HG03565 (cell line): Measurements from ENCODE around the gene VIT.
"Not testable (repeated sequence)": the region's sequence is repeated elsewhere in the genome, so short reads cannot be mapped to it uniquely, and the experiment has no call there.

Experiments
- ATAC-seq: cut with Tn5 transposase; IDR thresholded peaks from one replicate; pipeline ENCODE4 v1.9.1; 2021; ENCODE audit warnings: mild to moderate bottlenecking, moderate library complexity; ENCODE audit not compliant: unreplicated experiment

VIT gene

DNA sequence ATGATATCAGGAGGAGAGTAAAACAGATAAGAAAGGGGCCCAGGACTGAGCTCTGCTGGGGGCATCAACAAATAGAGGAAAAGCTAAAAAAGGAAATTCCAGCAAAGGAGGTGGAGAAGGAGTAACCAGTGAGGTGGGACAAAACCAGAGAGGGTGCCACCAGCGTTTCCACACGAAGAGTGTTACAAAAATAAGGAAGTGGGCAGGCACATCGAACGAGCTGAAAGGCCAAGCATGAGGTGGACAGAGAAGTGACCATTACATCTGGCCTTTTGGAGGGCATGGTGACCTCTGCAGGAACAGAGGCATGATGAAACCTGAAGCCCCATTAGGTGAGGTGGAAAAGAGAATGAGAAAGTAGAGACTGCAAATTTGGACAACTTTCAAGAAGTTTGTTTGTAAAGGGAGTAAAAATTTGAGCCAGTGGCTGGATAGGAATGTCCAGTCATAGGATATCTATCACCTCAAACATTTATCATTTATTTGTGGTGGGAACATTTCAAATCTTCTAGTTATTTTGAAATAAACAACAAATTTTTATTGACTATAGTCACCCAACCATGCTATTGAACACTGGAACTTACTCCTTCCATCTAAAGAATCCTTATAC, 18.4 kb upstream of the VIT start:
- ATAC-seq: no peak

GRCh38 chr2:36678856-36679255, 17.7 kb upstream of the VIT start:
- no peak for ATAC-seq

DNA sequence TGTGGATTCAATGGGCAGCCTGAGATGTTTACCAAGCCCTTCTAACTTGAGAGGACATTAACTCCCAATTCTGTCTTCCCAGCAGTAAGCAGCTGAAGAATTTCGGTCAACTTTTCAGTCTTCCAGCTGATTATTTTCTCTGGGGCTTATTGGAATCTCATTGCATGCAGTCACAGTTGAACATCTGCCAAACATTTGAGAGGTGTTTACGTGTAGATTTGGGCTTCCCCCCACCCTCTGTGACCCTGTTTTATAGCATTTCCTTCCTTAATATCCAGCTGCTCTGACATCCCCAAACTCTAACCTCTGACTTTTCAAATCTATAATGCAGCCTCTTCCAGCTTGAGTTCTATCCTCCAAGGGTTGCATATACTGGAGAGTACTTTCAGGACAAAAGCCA, 16.5 kb upstream of the VIT start:
- no peak for ATAC-seq

DNA sequence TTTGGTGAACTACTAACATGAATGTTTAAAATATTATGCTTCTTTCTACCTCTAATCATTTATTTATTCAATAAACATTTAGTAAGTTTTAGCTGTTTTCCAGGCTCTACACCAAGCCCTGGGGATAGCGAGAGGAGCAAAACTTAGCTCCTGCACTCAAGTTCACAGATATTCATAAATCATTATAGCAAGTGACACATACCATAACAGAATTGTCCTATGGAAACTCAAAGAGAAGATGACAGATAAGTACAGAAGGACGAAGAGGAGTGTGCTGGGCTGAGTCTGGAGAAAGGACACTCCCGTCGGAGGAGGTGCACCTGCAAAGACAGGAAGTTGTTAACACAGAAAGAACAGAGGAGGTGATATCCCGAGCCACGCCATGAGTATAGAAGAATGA, 13.9 kb upstream of the VIT start:
- no peak for ATAC-seq

GRCh38 chr2:36683002-36683401, 13.5 kb upstream of the VIT start:
- no peak for ATAC-seq

- ATAC-seq: not testable (repeated sequence)
Measured at GRCh38 chr2:36688291-36688690, 8.2 kb upstream of the VIT start.

DNA sequence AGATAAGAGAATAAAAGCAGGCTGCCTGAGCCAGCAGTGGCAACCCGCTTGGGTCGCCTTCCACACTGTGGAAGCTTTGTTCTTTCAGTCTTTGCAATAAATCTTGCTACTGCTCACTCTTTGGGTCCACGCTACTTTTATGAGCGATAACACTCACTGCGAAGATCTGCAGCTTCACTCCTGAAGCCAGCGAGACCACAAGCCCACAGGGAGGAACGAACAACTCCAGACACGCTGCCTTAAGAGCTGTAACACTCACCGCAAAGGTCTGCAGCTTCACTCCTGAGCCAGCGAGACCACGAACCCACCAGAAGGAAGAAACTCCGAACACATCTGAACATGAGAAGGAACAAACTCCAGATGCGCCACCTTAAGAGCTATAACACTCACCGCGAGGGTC, 7.5 kb upstream of the VIT start:
- not testable (repeated sequence) for ATAC-seq

DNA sequence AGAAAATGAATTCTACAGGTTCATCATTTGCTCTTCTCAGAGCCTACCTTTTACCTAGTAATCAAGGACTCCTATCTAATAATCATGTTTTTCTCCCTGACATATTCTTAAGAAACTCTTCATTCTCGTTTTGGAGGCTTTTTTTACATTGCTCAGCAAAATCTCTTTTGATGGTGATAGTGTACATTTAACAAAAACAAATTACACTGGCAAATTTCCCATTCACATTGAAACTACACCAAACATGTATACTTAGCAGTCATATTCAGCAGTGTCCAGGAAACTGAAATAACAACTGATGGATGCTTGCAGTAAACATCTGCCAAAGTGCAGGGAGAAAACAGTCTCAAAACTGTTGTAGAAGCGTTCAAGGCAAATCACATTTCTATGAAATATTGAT, 4.4 kb upstream of the VIT start:
- no peak for ATAC-seq

DNA sequence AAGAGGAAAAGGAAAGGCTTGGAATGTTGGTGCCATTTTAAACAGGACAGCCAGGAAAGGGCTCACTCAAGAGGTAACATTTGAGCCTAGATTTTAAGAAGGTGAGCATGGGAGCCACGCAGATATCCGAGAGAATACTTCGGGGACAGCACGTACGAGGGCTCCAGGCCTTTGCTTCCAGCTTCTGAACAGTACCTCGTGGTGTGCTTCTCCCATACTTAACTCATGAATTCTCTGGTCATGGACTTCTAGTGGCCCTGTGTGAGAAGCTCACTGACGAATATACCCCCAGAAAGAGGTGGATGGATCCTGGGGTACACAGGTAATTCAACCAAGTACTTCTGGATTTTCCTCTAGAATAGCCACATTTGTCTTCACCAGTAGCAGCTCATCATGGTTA, 2.7 kb upstream of the VIT start:
- no peak for ATAC-seq

GRCh38 chr2:36695746-36696415, 626 bp upstream of the VIT start:
- no peak for ATAC-seq

DNA sequence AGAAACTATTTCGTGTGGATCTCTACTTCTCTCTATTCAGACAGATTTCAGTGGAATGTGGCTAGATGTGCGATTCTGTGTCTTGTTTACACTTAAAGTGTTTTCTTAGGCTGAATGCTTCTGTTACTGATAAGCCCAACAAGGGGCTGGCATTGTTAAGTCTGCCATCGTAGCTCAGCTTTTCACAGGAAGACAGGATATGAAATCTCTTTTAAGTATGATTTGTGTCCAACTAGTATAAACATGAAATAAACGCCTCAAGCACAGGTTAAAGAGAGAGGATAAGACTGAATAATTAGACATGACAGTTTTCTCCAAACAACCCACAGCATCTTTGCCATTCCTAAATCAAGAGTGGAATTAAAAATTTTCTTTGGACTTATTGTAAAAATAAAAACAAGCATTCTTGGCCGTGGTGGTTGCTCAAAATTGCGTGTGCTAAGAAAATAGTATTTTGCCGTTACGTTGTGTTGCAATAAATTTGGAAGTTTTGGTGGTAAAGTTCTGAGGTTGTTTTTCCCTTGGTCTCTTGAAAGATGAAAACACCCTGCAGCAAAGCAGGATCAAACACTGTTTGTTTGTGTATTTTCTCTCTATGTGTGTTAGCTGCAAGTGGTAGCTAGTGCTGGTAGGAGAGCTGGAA, 1.0 kb downstream of the VIT start:
- ATAC-seq: no peak

DNA sequence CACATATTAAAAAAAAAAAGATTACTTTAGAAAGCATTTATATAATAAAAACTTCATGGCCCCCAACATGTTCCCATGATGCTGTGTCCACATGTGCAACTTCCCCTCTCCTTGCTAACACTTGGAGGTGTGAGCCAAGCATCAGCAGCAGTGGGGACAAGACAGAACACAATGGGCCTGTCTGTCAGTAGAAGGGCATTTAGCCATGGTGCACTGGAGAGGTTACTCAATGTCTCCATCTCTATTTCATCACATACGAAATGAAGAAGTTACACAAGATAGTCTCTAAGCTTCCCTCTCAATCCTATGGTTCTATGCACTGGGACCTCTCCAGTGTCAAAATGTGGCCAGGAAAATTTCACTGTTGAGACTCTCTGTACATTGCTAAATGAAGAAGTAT, 2.5 kb downstream of the VIT start:
- ATAC-seq: no peak

DNA sequence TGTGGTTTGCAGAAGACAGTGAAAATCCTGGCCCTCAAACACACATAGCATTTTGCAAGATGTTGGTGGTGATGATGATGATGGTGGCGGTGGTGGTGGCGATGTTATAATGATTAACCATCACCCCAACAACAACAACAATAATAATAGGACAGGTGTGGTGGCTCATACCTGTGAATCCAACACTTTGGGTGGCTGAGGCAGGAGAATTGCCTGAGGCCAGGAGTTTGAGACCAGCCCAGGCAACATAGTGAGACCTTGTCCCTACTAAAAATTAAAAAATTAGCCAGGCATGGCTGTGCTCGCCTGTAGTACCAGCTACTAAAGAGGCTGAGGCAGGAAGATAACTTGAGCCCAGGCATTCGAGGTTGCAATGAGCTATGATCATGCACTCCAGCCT, 3.8 kb downstream of the VIT start:
- ATAC-seq: no peak

DNA sequence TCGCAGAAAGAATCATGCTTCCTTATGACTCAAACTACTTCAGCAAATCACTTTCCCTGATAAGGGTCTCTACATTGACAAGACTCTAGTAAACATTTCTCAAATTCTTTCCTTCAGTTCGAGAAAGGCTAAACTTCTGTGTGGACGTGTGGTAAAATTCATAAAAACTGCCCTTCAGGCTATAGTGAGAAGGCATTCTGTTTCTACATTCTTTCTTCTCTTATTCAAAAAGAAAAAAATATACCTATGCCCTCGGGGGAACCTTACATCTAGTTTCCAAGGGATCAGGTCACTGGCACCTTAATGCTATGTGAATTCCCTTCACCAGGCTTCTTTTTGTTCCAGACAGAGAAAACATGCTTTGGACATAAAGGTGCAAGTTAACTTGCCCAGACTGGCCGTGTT, 4.9 kb downstream of the VIT start:
- no peak for ATAC-seq

DNA sequence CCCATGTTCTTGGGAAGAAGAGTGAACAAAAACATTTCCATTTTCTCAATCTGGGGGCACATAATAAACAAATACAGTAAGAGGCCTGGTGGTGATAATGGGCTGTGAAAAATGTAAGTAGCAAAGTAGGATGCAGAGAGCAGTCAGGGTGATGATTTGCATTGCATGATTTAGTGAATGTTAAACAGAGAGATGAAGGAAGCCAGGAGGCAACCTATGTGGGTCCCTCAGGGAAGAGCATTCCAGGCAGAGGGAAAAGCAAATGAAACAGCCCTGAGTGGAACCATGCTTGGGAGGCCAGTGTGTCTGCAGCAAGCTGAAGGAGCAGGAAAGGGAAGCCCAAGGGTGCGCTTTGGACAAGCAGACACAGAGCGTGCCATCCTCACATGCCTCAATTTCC, 5.4 kb downstream of the VIT start:
- no peak for ATAC-seq

DNA sequence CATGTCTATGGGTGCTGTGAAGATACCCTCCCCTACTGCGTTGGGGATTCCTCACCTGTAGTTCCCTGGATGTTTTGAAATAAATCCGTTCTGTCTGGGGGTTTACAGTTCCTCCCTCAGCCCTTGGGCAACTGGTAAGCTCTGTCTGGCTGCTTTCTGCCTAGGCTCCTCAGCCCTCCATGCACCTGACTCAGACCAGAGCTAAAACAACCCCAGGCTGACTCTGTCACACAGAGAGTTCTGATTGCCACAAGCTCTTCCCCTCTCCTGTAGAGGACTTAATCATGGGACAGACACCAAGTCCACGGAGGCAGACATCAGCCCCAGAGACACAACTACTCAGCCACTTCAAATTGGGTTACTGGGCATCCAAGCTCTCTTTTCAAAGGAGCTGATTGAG, 6.3 kb downstream of the VIT start:
- no peak for ATAC-seq

DNA sequence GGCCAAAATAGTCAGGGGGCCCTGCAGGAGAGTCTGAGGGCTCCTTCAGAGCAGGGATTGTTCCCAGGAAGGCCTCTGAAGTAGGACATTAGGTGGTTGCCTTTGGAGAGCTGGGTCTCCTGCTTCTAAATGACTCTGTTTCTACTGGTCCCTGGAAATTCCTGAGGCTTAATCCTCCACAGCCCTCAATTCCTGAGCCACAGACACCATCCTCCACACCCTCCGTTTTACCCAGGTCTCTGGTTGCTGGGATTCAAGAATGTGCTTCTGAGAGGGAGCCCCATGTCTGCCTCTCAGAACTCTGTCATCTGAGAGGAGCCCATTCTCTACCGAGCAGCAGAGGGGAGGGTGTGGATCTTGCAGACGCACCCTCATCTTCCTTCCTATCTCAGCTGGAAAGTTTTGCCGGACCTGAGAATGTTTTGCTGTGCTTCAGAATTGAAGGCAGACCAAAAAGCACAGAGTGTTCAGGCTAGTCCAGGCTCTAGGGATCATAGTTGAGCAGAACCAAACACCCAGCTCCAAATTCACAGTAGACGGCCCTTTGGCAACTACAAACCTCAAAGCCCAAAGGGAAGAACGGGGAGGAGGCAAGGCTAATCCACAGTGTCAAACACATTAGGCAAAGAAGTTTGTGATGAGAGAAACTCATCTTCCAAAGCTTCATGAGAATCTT, 8.1 kb downstream of the VIT start:
- no peak for ATAC-seq

- ATAC-seq: no peak
Measured at GRCh38 chr2:36705326-36706020, 9.0 kb downstream of the VIT start.

- no peak for ATAC-seq
Measured at GRCh38 chr2:36706021-36706876, 9.7 kb downstream of the VIT start.

DNA sequence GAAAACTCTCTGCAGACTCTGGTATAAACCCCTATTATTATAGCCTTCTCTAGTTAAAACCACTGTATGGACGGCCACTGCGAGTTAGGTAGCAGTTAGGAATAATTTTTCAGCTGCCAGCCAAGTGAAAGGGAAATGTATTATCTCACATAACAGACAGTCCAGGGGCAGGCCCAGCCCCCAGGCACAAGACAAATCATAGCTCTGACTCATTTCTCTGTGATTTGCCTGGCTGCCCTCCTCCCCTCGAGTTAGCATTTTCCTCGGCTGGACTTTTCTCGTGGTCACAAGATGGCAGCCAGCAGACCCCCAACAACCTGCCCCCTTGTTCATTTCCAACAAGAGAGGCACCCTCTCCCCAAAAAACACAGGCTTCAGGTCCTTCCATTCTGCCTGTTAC, 10.5 kb downstream of the VIT start:
- no peak for ATAC-seq
